ENCODE data around the gene RASSF6.
"Not testable (repeated sequence)": the region's sequence is repeated elsewhere in the genome, so short reads cannot be mapped to it uniquely, and the experiment has no call there.

Gene RASSF6

DNA sequence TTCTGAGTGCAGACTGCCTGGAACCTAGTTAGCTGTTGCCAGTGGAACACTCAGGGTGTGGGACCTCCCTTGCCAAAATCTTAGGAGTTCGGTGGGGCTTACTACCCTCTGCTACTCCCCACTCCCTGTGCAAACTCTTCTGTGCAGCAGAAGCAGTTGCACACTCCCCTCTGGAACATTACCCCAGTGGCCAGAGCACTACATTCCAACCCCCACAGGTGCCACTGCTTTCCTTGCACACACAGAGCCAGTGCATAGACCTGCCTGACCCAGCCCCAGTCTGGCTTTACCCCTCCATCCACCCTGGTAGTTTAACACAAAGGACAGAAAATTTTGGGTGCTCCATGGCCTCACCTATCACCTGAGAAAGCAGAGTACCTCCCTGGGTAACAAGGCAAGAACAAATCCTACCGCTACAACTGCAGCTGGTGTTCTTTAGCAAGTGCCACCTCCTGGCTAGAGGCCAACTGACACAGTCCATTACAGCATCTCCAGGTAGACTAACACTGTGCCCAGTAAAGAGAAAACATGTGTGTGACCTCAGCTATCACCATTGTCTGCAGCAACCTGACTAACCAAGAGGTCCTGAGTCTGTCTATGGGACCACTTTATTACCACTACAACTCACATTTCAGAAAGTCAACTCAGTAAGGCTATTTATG is 11.5 kb upstream of the RASSF6 start:
- no peak overlapping the region for H3K27ac Mint-ChIP-seq
- H3K4me3 Mint-ChIP-seq, result no peak overlapping the region
- no peak for DNase-seq (ENCODE audit: low spot score)
- no peaks in the 10 kb centered on the region for H3K4me1 Mint-ChIP-seq (ENCODE audit: low read depth)
- H3K36me3 Mint-ChIP-seq (ENCODE audit: low read depth), result no peaks in the 10 kb centered on the region
- no peaks in the 10 kb centered on the region for H3K9me3 Mint-ChIP-seq
- H3K27me3 Mint-ChIP-seq (ENCODE audit: low read depth), result peaks cover 4% of the 10 kb centered on the region

DNA sequence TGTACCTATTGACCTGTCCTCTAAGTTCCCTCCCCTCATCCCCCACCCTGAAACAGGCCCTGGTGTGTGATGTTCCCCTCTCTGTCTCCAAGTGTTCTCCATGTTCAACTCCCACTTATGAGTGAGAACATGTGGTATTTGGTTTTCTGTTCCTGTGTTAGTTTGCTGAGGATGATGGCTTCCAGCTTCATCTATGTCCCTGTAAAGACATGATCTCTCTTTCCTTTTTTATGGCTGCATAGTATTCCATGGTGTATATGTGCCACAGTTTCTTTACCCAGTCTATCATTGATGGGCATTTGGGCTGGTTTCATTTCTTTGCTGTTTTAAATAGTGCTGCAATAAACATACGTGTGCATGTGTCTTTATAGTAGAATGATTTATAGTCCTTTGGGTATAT is 8.6 kb upstream of the RASSF6 start:
- not testable (repeated sequence) for H3K27ac Mint-ChIP-seq; H3K4me3 Mint-ChIP-seq; H3K36me3 Mint-ChIP-seq (ENCODE audit: low read depth)

DNA sequence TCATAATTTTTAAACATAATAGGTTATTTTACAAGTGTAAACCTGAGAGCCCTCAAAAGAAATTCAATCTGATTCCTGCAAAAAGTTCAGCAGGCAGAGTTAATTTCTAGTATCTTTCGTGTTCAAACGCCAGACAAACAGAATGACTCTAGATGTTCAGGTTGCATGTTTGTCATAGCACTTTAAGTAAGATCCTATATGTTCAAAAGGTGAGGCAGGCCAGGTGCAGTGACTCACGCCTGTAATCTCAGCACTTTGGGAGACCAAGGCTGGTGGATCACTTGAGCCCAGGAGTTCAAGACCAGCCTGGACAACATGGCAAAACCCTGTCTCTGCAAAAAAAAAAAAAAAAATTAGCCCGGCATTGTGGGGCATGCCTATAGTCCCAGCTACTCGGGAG is 1.1 kb upstream of the RASSF6 start:
- no peaks in the 10 kb centered on the region for H3K9me3 Mint-ChIP-seq
- H3K4me1 Mint-ChIP-seq (ENCODE audit: low read depth), result no peaks in the 10 kb centered on the region
- H3K27ac Mint-ChIP-seq, result no peak overlapping the region
- H3K36me3 Mint-ChIP-seq (ENCODE audit: low read depth), result no peaks in the 10 kb centered on the region
- peaks cover 5% of the 10 kb centered on the region for H3K27me3 Mint-ChIP-seq (ENCODE audit: low read depth)
- DNase-seq (ENCODE audit: low spot score), result no peak
- no peak overlapping the region for H3K4me3 Mint-ChIP-seq

More for the DNA sequence above, 8.6 kb upstream of the RASSF6 start:
- not testable (repeated sequence) for H3K9me3 Mint-ChIP-seq; H3K4me1 Mint-ChIP-seq (ENCODE audit: low read depth); H3K27me3 Mint-ChIP-seq (ENCODE audit: low read depth); DNase-seq (ENCODE audit: low spot score)

DNA sequence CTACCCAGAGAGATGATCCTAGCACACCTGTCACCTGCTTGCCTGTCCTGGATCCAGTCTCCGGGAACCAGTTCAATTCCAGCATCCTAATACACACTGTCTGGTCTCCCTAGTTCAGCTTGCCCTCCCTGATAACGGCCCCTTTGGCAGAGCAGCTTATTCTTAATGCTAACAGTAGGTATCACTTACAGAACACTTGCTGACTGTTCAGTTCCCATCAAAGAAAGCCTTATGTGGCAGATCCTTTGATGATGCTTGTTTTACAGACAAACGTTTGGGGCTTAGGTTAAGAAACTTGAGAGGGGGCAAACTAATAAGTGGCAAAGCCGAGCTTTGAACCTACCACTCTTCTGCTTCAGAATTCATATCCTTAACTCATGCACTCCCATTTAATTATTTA is 890 bp downstream of the RASSF6 start:
- Mint-ChIP-seq H3K9me3 (no peaks in the 10 kb centered on the region), H3K4me3 (no peak overlapping the region), H3K27ac (no peak overlapping the region), H3K27me3 (ENCODE audit: low read depth) (peaks cover 5% of the 10 kb centered on the region), H3K4me1 (ENCODE audit: low read depth) (no peaks in the 10 kb centered on the region), H3K36me3 (ENCODE audit: low read depth) (no peaks in the 10 kb centered on the region)
- DNase-seq (ENCODE audit: low spot score), result no peak

DNA sequence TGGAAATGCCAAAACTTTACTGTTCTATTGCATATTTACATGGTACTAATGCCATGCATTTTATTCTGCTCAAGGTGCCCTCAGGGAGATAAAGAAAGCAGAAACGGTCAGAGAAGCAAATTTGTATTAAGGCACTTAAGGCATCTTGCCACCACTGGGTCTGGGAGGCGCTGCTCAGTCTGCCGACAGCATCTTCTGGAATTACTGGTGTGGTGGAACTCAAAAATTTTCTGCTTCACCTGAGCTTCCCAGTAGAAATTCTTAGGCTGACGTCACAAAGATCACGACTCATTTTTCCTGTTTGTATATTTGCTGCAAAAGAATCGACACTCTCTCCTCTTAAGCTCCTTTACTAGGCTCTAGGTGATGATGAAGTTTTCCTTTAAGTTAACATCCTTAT is 3.0 kb downstream of the RASSF6 start:
- Mint-ChIP-seq H3K9me3 (no peaks in the 10 kb centered on the region), H3K4me3 (no peak overlapping the region), H3K4me1 (ENCODE audit: low read depth) (no peaks in the 10 kb centered on the region), H3K27ac (no peak overlapping the region), H3K27me3 (ENCODE audit: low read depth) (peaks cover 5% of the 10 kb centered on the region), H3K36me3 (ENCODE audit: low read depth) (no peaks in the 10 kb centered on the region)
- no peak for DNase-seq (ENCODE audit: low spot score)

DNA sequence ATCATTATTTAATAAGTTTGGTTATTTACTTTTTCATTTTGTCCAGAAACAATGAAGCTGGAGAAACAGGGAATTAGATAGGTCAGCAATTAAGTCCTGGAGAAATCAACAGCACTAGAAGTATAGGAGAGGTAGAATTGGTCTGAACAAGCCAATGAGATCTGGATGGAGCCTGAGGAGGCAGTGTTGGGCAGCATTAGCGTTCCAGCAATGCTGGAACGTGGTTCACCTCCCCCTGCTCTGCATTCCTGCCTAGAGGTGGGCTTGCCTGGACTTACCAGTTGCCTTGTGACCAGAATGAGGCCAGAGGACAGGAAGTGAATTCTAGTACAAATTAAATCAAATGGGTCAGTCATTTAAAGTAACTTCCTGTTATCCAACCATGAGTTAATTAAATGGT is 4.6 kb downstream of the RASSF6 start:
- H3K27ac Mint-ChIP-seq, result no peak overlapping the region
- H3K36me3 Mint-ChIP-seq (ENCODE audit: low read depth), result no peaks in the 10 kb centered on the region
- no peaks in the 10 kb centered on the region for H3K4me1 Mint-ChIP-seq (ENCODE audit: low read depth)
- peaks cover 5% of the 10 kb centered on the region for H3K27me3 Mint-ChIP-seq (ENCODE audit: low read depth)
- no peak overlapping the region for H3K4me3 Mint-ChIP-seq
- H3K9me3 Mint-ChIP-seq, result no peaks in the 10 kb centered on the region
- no peak for DNase-seq (ENCODE audit: low spot score)

DNA sequence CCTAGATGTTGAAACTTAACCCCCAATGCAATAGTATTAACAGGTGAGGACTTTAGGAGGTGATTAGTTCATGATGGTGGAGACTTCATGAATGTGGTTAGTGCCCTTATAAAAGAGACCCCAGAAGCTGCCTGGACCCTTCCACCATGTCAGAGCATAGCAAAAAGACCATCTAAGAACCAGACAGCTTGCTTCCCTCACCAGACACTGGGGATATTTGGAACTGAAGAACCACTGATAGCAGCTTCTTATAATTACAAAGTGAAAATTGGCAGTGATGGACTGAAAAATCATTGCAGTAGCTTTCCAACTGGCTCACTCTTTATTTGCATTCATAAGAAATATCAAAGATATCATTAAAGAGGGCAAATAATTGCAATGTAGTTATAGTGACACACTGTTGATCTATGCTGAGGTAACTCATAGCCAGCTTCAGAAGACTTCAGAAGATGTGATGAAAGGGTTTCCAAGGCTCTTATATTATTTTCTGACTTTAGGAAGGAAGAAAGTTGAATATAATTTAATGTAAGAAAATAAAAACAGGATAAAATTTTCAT is 5.8 kb downstream of the RASSF6 start:
- Mint-ChIP-seq H3K36me3 (ENCODE audit: low read depth) (no peaks in the 10 kb centered on the region), H3K4me1 (ENCODE audit: low read depth) (no peaks in the 10 kb centered on the region), H3K27me3 (ENCODE audit: low read depth) (peaks cover 2% of the 10 kb centered on the region), H3K27ac (no peak overlapping the region), H3K9me3 (no peaks in the 10 kb centered on the region), H3K4me3 (no peak overlapping the region)
- no peak for DNase-seq (ENCODE audit: low spot score)

DNA sequence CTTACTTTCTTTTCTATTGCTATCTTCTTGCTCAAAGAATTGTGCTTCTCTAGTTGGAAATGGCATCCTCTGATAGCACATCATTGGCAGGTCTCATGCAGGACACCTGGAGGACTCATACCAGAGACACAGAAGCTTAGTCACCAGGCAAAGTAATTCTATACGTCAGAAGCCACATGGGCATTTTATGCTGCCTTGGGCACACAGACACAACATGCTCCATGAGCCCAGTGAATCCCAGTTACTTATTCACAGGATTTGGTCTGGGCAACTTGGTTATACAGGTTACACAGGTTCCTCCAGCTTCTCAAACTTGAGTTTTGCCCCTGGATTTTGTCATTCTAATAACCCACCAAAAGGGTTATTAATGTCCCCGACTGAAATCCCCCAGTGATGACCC is 7.1 kb downstream of the RASSF6 start:
- H3K4me3 Mint-ChIP-seq, result no peak overlapping the region
- DNase-seq (ENCODE audit: low spot score), result no peak
- no peaks in the 10 kb centered on the region for H3K4me1 Mint-ChIP-seq (ENCODE audit: low read depth)
- H3K27ac Mint-ChIP-seq, result no peak overlapping the region
- no peaks in the 10 kb centered on the region for H3K36me3 Mint-ChIP-seq (ENCODE audit: low read depth)
- H3K9me3 Mint-ChIP-seq, result no peaks in the 10 kb centered on the region
- H3K27me3 Mint-ChIP-seq (ENCODE audit: low read depth), result peaks cover 2% of the 10 kb centered on the region

DNA sequence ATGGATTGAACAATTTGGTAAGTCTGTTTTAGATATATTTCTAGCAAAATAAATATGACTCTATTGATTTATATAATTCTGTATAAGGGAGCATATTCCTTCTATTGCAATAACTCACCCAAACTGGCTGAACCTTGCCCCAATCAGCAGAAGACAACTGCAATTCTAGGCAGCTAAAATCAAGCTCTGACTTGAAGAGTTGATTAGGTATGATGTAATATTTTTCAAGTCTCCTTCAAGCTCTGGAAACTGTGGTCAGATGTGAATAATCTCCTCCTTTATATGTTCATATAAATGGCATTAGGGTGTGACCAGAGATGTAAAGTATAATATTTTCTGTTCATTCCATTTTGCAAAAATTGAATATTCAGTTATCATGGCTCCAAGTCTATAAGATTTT is 8.2 kb downstream of the RASSF6 start:
- H3K9me3 Mint-ChIP-seq, result no peaks in the 10 kb centered on the region
- H3K4me1 Mint-ChIP-seq (ENCODE audit: low read depth), result peaks cover 3% of the 10 kb centered on the region
- DNase-seq (ENCODE audit: low spot score), result no peak
- no peak overlapping the region for H3K4me3 Mint-ChIP-seq
- peaks cover 4% of the 10 kb centered on the region for H3K27me3 Mint-ChIP-seq (ENCODE audit: low read depth)
- H3K27ac Mint-ChIP-seq, result no peak overlapping the region
- H3K36me3 Mint-ChIP-seq (ENCODE audit: low read depth), result no peaks in the 10 kb centered on the region

DNA sequence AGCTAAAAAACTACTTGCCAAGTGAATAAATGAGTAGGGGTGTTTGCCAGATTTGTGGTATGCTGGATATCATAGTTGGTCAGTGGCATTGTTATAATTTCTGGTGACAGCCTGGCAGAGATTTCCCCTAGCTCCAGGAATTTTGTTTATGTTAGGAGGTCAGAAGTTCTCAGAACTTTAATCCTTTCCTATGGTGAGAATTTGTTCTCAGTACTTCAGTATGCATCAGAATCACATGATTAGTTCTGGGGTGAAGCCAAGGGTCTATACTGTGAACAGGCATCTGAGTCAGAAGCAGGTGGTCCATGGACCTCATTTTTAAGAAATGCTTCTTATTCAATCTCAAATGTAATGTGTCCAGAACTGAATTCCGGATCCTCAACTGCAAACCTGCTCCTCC is 10.5 kb downstream of the RASSF6 start:
- H3K27ac Mint-ChIP-seq, result no peak overlapping the region
- H3K9me3 Mint-ChIP-seq, result no peaks in the 10 kb centered on the region
- no peaks in the 10 kb centered on the region for H3K36me3 Mint-ChIP-seq (ENCODE audit: low read depth)

DNA sequence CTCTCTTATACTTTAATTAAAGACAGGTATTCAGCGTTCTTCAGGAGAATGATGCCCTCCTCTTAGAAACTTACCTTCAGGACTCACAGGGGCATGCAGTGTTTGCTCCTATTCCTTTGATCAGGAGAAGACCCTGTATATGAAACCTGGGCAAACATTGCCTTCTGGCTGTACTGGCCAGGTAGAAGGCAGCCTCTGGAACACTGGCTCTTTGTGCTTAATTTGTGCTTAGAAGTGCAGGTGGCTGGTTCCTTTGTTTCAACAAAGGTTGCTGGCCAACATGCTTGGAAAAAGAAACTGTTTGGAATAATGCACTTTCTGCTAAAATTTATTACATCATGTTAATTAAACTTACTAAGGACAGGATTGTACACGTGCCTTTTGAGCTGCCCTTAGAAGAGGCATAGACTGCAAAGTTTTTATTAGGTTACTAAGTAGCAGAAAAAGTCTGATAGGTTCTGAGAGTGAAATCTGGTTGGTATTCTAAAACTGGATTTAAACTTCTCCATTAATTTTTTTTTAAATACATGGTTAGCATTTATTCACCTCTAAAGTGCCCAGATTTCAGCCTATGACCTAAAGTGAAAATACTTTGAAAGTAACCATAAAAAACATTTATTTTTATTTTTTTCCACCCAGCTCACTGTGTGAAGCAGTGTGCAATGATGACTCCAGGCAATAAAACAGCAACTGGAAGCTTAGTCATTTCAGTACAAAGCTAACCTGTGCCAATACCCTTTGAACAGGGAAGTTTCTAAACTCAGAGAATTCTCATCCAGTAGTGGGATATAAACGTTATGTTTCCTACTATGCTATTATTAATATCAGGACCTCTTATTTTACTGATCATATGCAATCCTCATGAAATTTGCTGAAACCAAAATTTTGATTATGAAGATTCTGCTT is 11.3 kb downstream of the RASSF6 start:
- no peak overlapping the region for H3K4me3 Mint-ChIP-seq
- H3K9me3 Mint-ChIP-seq, result no peaks in the 10 kb centered on the region
- H3K36me3 Mint-ChIP-seq (ENCODE audit: low read depth), result no peaks in the 10 kb centered on the region
- H3K4me1 Mint-ChIP-seq (ENCODE audit: low read depth), result peaks cover 9% of the 10 kb centered on the region
- H3K27ac Mint-ChIP-seq, result no peak overlapping the region
- H3K27me3 Mint-ChIP-seq (ENCODE audit: low read depth), result peaks cover 4% of the 10 kb centered on the region
- DNase-seq (ENCODE audit: low spot score), result no peak

More for the DNA sequence above, 10.5 kb downstream of the RASSF6 start:
- no peak for DNase-seq (ENCODE audit: low spot score)
- Mint-ChIP-seq H3K4me3 (no peak overlapping the region), H3K27me3 (ENCODE audit: low read depth) (peaks cover 4% of the 10 kb centered on the region), H3K4me1 (ENCODE audit: low read depth) (peaks cover 9% of the 10 kb centered on the region)

DNA sequence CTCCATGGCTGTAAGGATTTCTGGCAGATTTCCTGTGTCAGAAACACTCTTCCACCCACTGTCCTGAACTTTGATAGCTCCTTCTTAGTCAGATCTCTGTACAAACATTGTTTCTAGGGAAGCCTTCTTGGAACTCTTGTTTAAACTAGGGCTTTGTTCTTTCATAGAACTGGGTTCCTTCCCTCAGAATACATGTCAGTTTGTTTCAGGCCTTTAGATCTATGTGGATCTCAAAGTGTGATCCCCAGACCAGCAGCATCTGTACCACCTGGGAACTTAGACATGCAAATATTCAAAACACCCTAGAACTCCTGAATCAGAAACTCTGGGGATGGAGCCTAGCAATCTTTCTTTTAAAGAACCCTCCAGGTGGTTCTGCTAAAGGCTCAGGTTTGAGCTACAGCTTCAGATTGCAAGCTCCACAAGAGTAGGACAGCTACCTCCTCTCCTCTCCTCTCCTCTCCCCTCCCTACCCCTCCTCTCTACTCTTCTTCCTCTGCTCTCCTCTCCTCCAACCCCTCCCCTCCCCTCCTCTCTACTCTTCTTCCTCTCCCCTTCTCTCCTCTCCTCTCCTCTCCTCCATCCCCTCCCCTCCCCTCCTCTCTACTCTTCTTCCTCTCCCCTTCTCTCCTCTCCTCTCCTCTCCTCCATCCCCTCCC is 12.7 kb downstream of the RASSF6 start:
- H3K9me3 Mint-ChIP-seq, result no peaks in the 10 kb centered on the region
- peaks cover 9% of the 10 kb centered on the region for H3K4me1 Mint-ChIP-seq (ENCODE audit: low read depth)
- H3K36me3 Mint-ChIP-seq (ENCODE audit: low read depth), result no peaks in the 10 kb centered on the region
- no peak for DNase-seq (ENCODE audit: low spot score)
- H3K4me3 Mint-ChIP-seq, result no peak overlapping the region
- H3K27ac Mint-ChIP-seq, result no peak overlapping the region
- peaks cover 4% of the 10 kb centered on the region for H3K27me3 Mint-ChIP-seq (ENCODE audit: low read depth)

DNA sequence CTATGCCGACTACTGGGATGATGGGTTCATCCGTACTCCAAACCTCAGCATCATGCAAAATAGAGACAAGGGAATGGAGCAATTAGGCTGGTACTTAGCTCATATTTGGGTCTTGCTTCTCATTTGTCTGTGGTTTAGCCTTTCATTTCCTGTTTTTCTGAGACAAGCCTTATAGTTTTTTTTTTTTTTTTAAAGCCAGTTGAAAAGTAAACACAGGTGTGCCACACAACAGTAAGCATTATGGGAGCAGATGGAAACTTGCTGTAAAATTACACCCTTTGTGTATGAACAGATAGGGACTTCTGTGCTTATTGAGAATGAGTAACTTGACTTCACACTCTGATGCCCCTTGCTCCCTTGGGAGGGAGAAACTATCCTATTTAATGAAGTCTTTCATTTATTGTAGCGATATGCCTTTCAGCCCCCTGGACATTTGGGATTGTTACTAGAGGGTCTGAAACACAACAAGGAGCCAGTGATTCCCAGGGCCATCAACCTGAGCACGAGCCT is 13.7 kb downstream of the RASSF6 start:
- Mint-ChIP-seq H3K27ac (no peak overlapping the region), H3K4me1 (ENCODE audit: low read depth) (peaks cover 9% of the 10 kb centered on the region), H3K27me3 (ENCODE audit: low read depth) (peaks cover 4% of the 10 kb centered on the region), H3K4me3 (no peak overlapping the region), H3K36me3 (ENCODE audit: low read depth) (no peaks in the 10 kb centered on the region), H3K9me3 (no peaks in the 10 kb centered on the region)
- DNase-seq (ENCODE audit: low spot score), result no peak

All from T-helper 2 cell treated with Interferon-gamma antibody and Interleukin-4, amounts not matched to agents 5 μg/mL and 100 μg/mL, for 36 hours (primary cell).